ENCODE data around the gene MRPL19.

The MRPL19 gene

GRCh38 chr2:75632813-75633212 is 13.8 kb upstream of the MRPL19 start:
- no peak overlapping the region for H3K9ac ChIP-seq (ENCODE audit: low read depth, low read length)
- H3K27ac ChIP-seq (ENCODE audit: low read length), result no peak overlapping the region
- H3K79me2 ChIP-seq (ENCODE audit: insufficient read depth, low read length), result no peaks in the 10 kb centered on the region
- H3K4me1 ChIP-seq (ENCODE audit: insufficient read depth, low read length), result no peaks in the 10 kb centered on the region
- H4K20me1 ChIP-seq (ENCODE audit: insufficient read depth, low read length), result no peaks in the 10 kb centered on the region
- DNase-seq, result no peak
- no peaks in the 10 kb centered on the region for H3K9me3 ChIP-seq (ENCODE audit: insufficient read depth, low read length, severe bottlenecking)
- no peak for TF ChIP-seq EZH2 (IDR thresholded peaks at IDR 0.05; ENCODE audit: borderline replicate concordance, low read depth, low read length, severe bottlenecking)
- TF ChIP-seq CTCF (IDR thresholded peaks at IDR 0.05; ENCODE audit: borderline replicate concordance, extremely low read depth, low read length, poor library complexity, severe bottlenecking), result no peak
- peaks cover 6% of the 10 kb centered on the region for H3K27me3 ChIP-seq (ENCODE audit: insufficient read depth, low read length, poor library complexity)
- no peak overlapping the region for H3K4me3 ChIP-seq (ENCODE audit: low read depth in 1 of 2, low read length in 2 of 2)
- no peak overlapping the region for H2AFZ ChIP-seq (ENCODE audit: low read depth, low read length)
- ATAC-seq (ENCODE audit: insufficient read depth, low read depth), result no peak
- H3K36me3 ChIP-seq (ENCODE audit: insufficient read depth, low read length), result no peaks in the 10 kb centered on the region
- H3K4me2 ChIP-seq (ENCODE audit: insufficient read depth, low read length), result no peak overlapping the region

GRCh38 chr2:75633620-75634019 is 13.0 kb upstream of the MRPL19 start:
- Histone ChIP-seq H2AFZ (ENCODE audit: low read depth, low read length) (no peak overlapping the region), H3K27ac (ENCODE audit: low read length) (no peak overlapping the region), H3K9me3 (ENCODE audit: insufficient read depth, low read length, severe bottlenecking) (no peaks in the 10 kb centered on the region), H3K79me2 (ENCODE audit: insufficient read depth, low read length) (no peaks in the 10 kb centered on the region), H3K4me1 (ENCODE audit: insufficient read depth, low read length) (no peaks in the 10 kb centered on the region), H4K20me1 (ENCODE audit: insufficient read depth, low read length) (no peaks in the 10 kb centered on the region), H3K27me3 (ENCODE audit: insufficient read depth, low read length, poor library complexity) (peaks cover 11% of the 10 kb centered on the region), H3K4me3 (ENCODE audit: low read depth in 1 of 2, low read length in 2 of 2) (no peak overlapping the region), H3K4me2 (ENCODE audit: insufficient read depth, low read length) (no peak overlapping the region), H3K9ac (ENCODE audit: low read depth, low read length) (no peak overlapping the region), H3K36me3 (ENCODE audit: insufficient read depth, low read length) (no peaks in the 10 kb centered on the region)
- ATAC-seq (ENCODE audit: insufficient read depth, low read depth) (no peak), DNase-seq (no peak)
- TF ChIP-seq CTCF (IDR thresholded peaks at IDR 0.05; ENCODE audit: borderline replicate concordance, extremely low read depth, low read length, poor library complexity, severe bottlenecking) (no peak), EZH2 (IDR thresholded peaks at IDR 0.05; ENCODE audit: borderline replicate concordance, low read depth, low read length, severe bottlenecking) (no peak)

- TF ChIP-seq EZH2 (IDR thresholded peaks at IDR 0.05; ENCODE audit: borderline replicate concordance, low read depth, low read length, severe bottlenecking), result no peak
- Histone ChIP-seq H3K4me1 (ENCODE audit: insufficient read depth, low read length) (no peaks in the 10 kb centered on the region), H3K9ac (ENCODE audit: low read depth, low read length) (no peak overlapping the region), H2AFZ (ENCODE audit: low read depth, low read length) (no peak overlapping the region), H3K4me3 (ENCODE audit: low read depth in 1 of 2, low read length in 2 of 2) (no peak overlapping the region), H3K27ac (ENCODE audit: low read length) (no peak overlapping the region), H3K36me3 (ENCODE audit: insufficient read depth, low read length) (no peaks in the 10 kb centered on the region), H3K9me3 (ENCODE audit: insufficient read depth, low read length, severe bottlenecking) (no peaks in the 10 kb centered on the region), H3K79me2 (ENCODE audit: insufficient read depth, low read length) (no peaks in the 10 kb centered on the region), H3K27me3 (ENCODE audit: insufficient read depth, low read length, poor library complexity) (peaks cover 14% of the 10 kb centered on the region), H3K4me2 (ENCODE audit: insufficient read depth, low read length) (no peak overlapping the region), H4K20me1 (ENCODE audit: insufficient read depth, low read length) (no peaks in the 10 kb centered on the region)
- DNase-seq (no peak), ATAC-seq (ENCODE audit: insufficient read depth, low read depth) (no peak)
Measured at GRCh38 chr2:75634945-75635344, 11.6 kb upstream of the MRPL19 start.

- Histone ChIP-seq H3K4me2 (ENCODE audit: insufficient read depth, low read length) (no peak overlapping the region), H3K4me1 (ENCODE audit: insufficient read depth, low read length) (0 out of 2 replicates have a peak, but pooled peaks cover 3% of the 10 kb centered on the region), H3K4me3 (ENCODE audit: low read depth in 1 of 2, low read length in 2 of 2) (no peak overlapping the region), H3K27ac (ENCODE audit: low read length) (no peak overlapping the region), H2AFZ (ENCODE audit: low read depth, low read length) (no peak overlapping the region), H3K27me3 (ENCODE audit: insufficient read depth, low read length, poor library complexity) (peaks cover 14% of the 10 kb centered on the region), H4K20me1 (ENCODE audit: insufficient read depth, low read length) (no peaks in the 10 kb centered on the region), H3K9me3 (ENCODE audit: insufficient read depth, low read length, severe bottlenecking) (no peaks in the 10 kb centered on the region), H3K79me2 (ENCODE audit: insufficient read depth, low read length) (no peaks in the 10 kb centered on the region), H3K9ac (ENCODE audit: low read depth, low read length) (no peak overlapping the region; the same call in 1 of the 2 replicates), H3K36me3 (ENCODE audit: insufficient read depth, low read length) (no peaks in the 10 kb centered on the region)
- TF ChIP-seq CTCF (IDR thresholded peaks at IDR 0.05; ENCODE audit: borderline replicate concordance, extremely low read depth, low read length, poor library complexity, severe bottlenecking), result no peak
- no peak for TF ChIP-seq EZH2 (IDR thresholded peaks at IDR 0.05; ENCODE audit: borderline replicate concordance, low read depth, low read length, severe bottlenecking)
- no peak for ATAC-seq (ENCODE audit: insufficient read depth, low read depth)
- DNase-seq, result no peak
Measured at GRCh38 chr2:75637568-75637967, 9.0 kb upstream of the MRPL19 start.
